ENCODE results near the gene SERF2.
"Not testable (repeated sequence)": the region's sequence is repeated elsewhere in the genome, so short reads cannot be mapped to it uniquely, and the experiment has no call there.

Gene SERF2

DNA sequence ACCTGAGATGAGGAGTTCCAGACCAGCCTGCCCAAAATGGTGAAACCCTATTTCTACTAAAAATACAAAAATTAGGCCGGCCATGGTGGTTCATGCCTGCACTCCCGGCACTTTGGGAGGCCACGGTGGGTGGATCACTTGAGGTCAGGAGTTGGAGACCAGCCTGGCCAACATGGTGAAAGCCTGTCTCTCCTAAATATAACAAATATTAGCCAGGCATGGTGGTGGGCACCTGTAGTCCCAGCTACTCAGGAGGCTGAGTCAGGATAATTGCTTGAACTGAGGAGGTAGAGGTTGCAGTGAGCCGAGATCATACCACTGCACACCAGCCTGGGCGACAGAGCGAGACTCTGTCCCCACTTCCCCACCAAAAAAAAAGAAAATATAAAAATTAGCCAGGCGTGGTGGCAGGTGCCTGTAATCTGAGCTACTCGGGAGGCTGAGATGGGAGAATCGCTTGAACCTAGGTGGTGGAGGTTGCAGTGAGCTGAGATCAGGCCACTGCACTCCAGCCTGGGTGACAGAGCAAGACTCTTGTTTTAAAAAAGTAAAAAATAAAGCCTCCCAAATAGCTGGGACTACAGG is 38.7 kb downstream of the SERF2 start:
- DNase-seq, result not testable (repeated sequence)

DNA sequence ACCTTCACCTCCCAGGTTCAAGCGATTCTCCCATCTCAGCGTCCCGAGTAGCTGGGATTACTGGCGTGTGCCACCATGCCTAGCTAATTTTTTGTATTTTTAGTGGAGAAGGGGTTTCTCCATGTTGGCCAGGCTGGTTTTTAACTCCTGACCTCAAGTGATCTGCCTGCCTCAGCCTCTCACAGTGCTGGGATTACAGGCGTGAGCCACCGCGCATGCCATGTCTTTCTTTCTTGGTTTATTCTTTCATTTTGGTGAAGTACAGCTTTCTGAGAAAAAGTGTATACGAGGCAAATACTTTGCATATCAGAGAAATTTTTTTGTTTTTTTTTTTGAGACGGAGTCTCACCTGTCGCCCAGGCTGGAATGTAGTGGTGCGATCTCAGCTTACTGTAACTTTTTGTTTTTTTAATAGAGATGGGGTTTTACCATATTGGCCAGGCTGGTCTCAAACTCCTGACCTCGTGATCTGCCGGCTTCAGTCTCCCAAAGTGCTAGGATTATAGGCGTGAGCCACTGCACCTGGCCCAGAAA is 39.5 kb downstream of the SERF2 start:
- DNase-seq, result not testable (repeated sequence)

DNA sequence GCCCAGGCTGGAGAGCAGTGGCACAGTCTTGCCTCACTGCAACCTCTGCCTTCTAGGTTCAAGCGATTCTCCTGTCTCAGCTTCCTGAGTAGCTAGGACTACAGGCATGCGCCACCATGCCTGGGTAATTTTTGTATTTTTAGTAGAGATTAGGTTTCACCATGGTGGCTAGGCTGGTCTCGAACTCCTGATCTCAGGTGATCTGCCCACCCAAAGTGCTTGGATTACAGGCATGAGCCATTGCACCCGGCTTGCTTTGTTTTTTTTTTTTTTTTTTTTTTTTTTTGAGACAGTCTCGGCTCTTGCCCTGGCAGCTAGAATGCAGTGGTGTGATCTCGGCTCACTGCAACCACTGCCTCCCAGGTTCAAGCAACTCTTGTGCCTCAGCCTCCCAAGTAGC is 40.4 kb downstream of the SERF2 start:
- not testable (repeated sequence) for DNase-seq

DNA sequence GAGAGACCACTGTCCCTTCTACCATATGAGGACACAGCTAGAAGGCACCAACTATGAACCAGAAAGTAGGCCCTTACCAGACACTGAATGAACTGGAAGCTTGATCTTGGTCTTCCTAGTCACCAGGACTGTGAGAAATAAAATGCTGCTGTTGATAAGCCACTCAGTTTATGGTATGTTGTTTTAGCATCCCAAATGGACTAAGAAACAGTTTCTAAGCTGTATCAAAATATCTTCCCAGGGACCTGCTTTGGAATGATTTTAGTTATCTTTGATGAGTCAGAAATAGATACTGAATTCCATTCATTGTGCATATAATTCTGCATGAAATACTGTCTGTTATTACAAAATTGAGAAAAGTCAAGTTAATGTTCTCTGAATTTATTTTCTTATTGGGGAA is 53.3 kb downstream of the SERF2 start:
- DNase-seq, result no peak
